ENCODE results near the gene RNF223.
"Not testable (repeated sequence)": the region's sequence is repeated elsewhere in the genome, so short reads cannot be mapped to it uniquely, and the experiment has no call there.

The RNF223 gene

DNA sequence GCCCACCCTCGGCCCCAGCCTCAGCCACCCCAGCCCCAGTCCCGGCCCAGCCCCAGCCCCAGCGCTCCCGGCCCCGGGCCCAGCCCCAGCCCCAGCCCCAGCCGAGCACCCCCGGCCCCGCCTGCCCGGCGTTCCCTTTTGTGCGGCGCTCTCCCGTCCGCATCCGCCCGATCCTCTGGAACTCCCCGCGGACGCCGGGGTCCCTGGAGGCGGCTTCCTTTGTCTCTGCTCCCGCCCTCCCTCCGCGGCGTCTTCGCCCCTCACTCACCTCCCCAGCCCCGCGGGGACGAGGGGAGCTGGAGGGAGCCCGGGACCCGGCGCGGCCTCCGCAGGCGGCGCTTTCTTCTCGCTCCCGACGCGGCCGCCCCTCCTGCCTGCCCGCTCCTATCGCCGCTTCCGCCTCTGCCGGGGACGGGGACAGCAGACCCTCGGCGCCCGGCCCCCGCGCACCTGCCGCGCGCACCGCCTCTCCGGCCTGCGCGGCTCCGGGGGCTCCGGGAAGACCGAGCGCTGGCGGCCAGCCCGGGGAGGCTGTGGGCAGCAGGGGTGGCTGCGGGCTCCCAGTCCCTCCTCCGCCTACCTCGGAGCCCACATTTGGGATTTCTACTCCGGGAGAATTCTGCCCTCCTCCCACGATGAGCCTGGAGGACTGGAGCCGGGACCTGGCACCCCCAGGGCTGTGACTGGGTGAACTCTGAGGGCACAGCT is 40.2 kb downstream of the RNF223 start:
- Histone ChIP-seq H3K23ac (ENCODE audit: low read length) (peak overlapping the region; percentile 94), H2BK5ac (ENCODE audit: low read length) (no peak overlapping the region), H3K18ac (ENCODE audit: low read length) (no peak overlapping the region), H4K5ac (ENCODE audit: low read length) (no peak overlapping the region), H4K8ac (ENCODE audit: low read depth, low read length) (no peak overlapping the region), H3K4me3 (ENCODE audit: low read length) (peak overlapping the region; percentile 19), H2BK120ac (ENCODE audit: low read depth, low read length) (no peak overlapping the region), H3K36me3 (ENCODE audit: control insufficient read depth, insufficient read depth, low read length) (no peaks in the 10 kb centered on the region), H2BK15ac (replicated peaks; ENCODE audit: low read depth) (no peak overlapping the region), H3K79me1 (ENCODE audit: low read length) (no peaks in the 10 kb centered on the region), H3K9ac (ENCODE audit: low read length) (peak overlapping the region; percentile 71), H3K4me1 (ENCODE audit: control insufficient read depth, low read depth, low read length) (no peaks in the 10 kb centered on the region), H3K56ac (ENCODE audit: low read length) (peak overlapping the region; percentile 83), H3K27ac (ENCODE audit: low read depth, low read length) (no peak overlapping the region), H3K4me2 (ENCODE audit: low read length) (peak overlapping the region; percentile 70), H3K79me2 (ENCODE audit: control insufficient read depth, insufficient read depth, low read length) (no peaks in the 10 kb centered on the region), H3K27me3 (ENCODE audit: insufficient read depth, low read length, poor library complexity) (no peaks in the 10 kb centered on the region), H2AK5ac (ENCODE audit: low read length) (no peak overlapping the region), H3K4ac (ENCODE audit: low read depth, low read length) (no peak overlapping the region)
- DNase-seq = peak; percentile 47
- no CpG with 5 or more reads among the region's 71 CpGs for WGBS (ENCODE audit: extremely low coverage, insufficient coverage, low lambda C conversion rate)

DNA sequence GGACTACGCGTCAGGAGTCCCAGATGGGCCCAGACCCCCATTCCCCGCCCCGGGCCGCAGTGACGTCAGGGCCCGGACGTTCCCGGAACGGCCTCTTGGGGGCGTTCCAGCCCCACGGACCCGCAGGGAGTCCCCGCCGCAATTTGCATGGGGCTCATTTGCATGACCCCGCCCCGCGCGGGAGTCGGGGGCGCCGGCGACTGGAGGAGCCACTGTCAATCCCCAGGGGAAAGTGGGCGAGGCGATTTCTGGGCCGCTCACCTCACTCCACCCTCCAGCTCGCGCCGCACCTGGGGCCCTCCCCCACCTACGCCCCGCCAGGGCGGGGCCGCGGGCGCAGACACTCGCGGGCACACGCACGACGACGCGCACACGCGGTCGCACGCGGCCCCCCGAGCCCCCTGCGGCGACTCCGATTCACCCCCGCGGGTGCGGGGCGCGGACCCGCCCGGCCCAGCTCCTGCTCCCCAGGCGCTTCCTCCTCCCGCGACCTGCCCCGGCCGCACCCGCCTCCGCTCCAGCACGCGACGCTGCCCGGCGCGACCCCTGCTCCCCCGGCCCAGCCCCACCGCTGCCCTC is 41.0 kb downstream of the RNF223 start:
- Histone ChIP-seq H3K4me2 (ENCODE audit: low read length) (peak overlapping the region; percentile 36), H2BK120ac (ENCODE audit: low read depth, low read length) (no peak overlapping the region), H3K9ac (ENCODE audit: low read length) (peak overlapping the region; percentile 56), H3K79me2 (ENCODE audit: control insufficient read depth, insufficient read depth, low read length) (no peaks in the 10 kb centered on the region), H3K4ac (ENCODE audit: low read depth, low read length) (no peak overlapping the region), H2BK5ac (ENCODE audit: low read length) (no peak overlapping the region), H3K79me1 (ENCODE audit: low read length) (no peaks in the 10 kb centered on the region), H3K56ac (ENCODE audit: low read length) (peak overlapping the region; percentile 83), H3K18ac (ENCODE audit: low read length) (peak overlapping the region; percentile 9), H3K27me3 (ENCODE audit: insufficient read depth, low read length, poor library complexity) (no peaks in the 10 kb centered on the region), H4K5ac (ENCODE audit: low read length) (no peak overlapping the region), H3K4me3 (ENCODE audit: low read length) (no peak overlapping the region), H3K36me3 (ENCODE audit: control insufficient read depth, insufficient read depth, low read length) (no peaks in the 10 kb centered on the region), H2AK5ac (ENCODE audit: low read length) (no peak overlapping the region), H3K4me1 (ENCODE audit: control insufficient read depth, low read depth, low read length) (no peaks in the 10 kb centered on the region), H4K8ac (ENCODE audit: low read depth, low read length) (no peak overlapping the region), H2BK15ac (replicated peaks; ENCODE audit: low read depth) (no peak overlapping the region), H3K23ac (ENCODE audit: low read length) (no peak overlapping the region), H3K27ac (ENCODE audit: low read depth, low read length) (no peak overlapping the region)
- DNase-seq = peak; percentile 98
- WGBS (ENCODE audit: extremely low coverage, insufficient coverage, low lambda C conversion rate) = no CpG with 5 or more reads among the region's 73 CpGs

DNA sequence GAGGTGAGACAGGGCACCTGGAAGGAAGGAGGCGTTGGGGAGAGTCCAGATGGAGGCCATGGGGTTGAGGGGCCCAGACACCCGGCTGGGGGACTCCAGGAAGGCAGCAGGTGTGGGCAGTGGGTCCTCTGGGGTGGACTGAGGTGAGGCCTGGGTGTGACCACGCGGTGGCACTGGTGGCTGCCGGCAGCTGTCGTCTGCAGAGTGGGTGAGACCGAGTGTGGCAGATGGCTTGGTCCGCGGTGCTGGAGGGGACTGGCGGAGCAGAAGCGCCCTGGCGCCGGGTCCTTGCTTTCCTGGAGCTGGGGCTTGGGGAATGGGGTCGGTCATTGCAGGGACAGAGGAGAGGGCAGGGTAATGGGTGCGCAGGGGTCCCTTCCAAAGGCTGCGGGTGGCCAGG is 41.7 kb downstream of the RNF223 start:
- Histone ChIP-seq H3K27ac (ENCODE audit: low read depth, low read length) (no peak overlapping the region), H3K27me3 (ENCODE audit: insufficient read depth, low read length, poor library complexity) (no peaks in the 10 kb centered on the region), H3K56ac (ENCODE audit: low read length) (peak overlapping the region; percentile 64), H3K9ac (ENCODE audit: low read length) (peak overlapping the region; percentile 42), H2BK5ac (ENCODE audit: low read length) (no peak overlapping the region), H3K23ac (ENCODE audit: low read length) (no peak overlapping the region), H3K4me1 (ENCODE audit: control insufficient read depth, low read depth, low read length) (no peaks in the 10 kb centered on the region), H3K79me1 (ENCODE audit: low read length) (no peaks in the 10 kb centered on the region), H3K4me2 (ENCODE audit: low read length) (peak overlapping the region; percentile 27), H3K36me3 (ENCODE audit: control insufficient read depth, insufficient read depth, low read length) (no peaks in the 10 kb centered on the region), H3K79me2 (ENCODE audit: control insufficient read depth, insufficient read depth, low read length) (no peaks in the 10 kb centered on the region), H3K4ac (ENCODE audit: low read depth, low read length) (no peak overlapping the region), H4K8ac (ENCODE audit: low read depth, low read length) (no peak overlapping the region), H2BK120ac (ENCODE audit: low read depth, low read length) (no peak overlapping the region), H2AK5ac (ENCODE audit: low read length) (no peak overlapping the region), H4K5ac (ENCODE audit: low read length) (no peak overlapping the region), H2BK15ac (replicated peaks; ENCODE audit: low read depth) (no peak overlapping the region), H3K4me3 (ENCODE audit: low read length) (no peak overlapping the region), H3K18ac (ENCODE audit: low read length) (no peak overlapping the region)
- DNase-seq = peak; percentile 40
- no CpG with 5 or more reads among the region's 16 CpGs for WGBS (ENCODE audit: extremely low coverage, insufficient coverage, low lambda C conversion rate)

DNA sequence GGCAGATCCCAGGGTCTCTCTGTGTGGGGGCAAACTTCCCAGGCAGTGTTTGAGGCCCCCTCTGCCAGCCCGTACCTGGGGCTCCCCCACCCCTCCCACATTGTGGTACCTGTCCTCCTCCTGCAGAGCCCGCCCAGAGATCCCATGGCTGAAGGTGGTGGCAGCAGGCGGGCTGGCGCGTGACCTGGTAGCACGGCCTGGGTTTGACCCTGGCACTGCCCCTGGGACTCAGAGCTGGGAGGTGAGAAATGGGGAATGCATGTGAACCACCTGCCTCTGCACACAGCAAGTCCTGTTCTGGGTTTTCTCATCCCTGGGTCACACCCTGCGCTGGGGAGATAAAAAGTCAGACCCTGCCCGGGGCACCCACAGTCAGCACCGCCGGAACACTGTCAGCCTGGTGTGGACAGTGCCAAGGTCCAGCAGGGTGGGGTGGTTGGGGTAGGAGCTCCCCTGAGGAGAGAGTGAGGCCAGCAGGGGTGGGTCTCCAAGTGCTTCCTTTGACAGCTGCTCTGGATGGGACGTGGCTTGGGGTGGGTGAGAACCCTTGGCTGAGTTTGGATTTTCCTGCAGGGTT is 42.4 kb downstream of the RNF223 start:
- H3K79me1 ChIP-seq (ENCODE audit: low read length) = no peaks in the 10 kb centered on the region
- H3K4ac ChIP-seq (ENCODE audit: low read depth, low read length) = no peak overlapping the region
- no peak overlapping the region for H3K9ac ChIP-seq (ENCODE audit: low read length)
- H3K4me3 ChIP-seq (ENCODE audit: low read length) = no peak overlapping the region
- H3K4me1 ChIP-seq (ENCODE audit: control insufficient read depth, low read depth, low read length) = no peaks in the 10 kb centered on the region
- WGBS (ENCODE audit: extremely low coverage, insufficient coverage, low lambda C conversion rate) = no CpG with 5 or more reads among the region's 11 CpGs
- H2BK15ac ChIP-seq (replicated peaks; ENCODE audit: low read depth) = no peak overlapping the region
- H3K18ac ChIP-seq (ENCODE audit: low read length) = no peak overlapping the region
- no peak overlapping the region for H2AK5ac ChIP-seq (ENCODE audit: low read length)
- no peak for DNase-seq
- H4K5ac ChIP-seq (ENCODE audit: low read length) = no peak overlapping the region
- no peak overlapping the region for H3K4me2 ChIP-seq (ENCODE audit: low read length)
- H2BK5ac ChIP-seq (ENCODE audit: low read length) = no peak overlapping the region
- no peak overlapping the region for H3K27ac ChIP-seq (ENCODE audit: low read depth, low read length)
- no peaks in the 10 kb centered on the region for H3K79me2 ChIP-seq (ENCODE audit: control insufficient read depth, insufficient read depth, low read length)
- no peaks in the 10 kb centered on the region for H3K36me3 ChIP-seq (ENCODE audit: control insufficient read depth, insufficient read depth, low read length)
- H3K23ac ChIP-seq (ENCODE audit: low read length) = no peak overlapping the region
- H3K56ac ChIP-seq (ENCODE audit: low read length) = peak overlapping the region; percentile 15
- H2BK120ac ChIP-seq (ENCODE audit: low read depth, low read length) = no peak overlapping the region
- no peaks in the 10 kb centered on the region for H3K27me3 ChIP-seq (ENCODE audit: insufficient read depth, low read length, poor library complexity)
- no peak overlapping the region for H4K8ac ChIP-seq (ENCODE audit: low read depth, low read length)

DNA sequence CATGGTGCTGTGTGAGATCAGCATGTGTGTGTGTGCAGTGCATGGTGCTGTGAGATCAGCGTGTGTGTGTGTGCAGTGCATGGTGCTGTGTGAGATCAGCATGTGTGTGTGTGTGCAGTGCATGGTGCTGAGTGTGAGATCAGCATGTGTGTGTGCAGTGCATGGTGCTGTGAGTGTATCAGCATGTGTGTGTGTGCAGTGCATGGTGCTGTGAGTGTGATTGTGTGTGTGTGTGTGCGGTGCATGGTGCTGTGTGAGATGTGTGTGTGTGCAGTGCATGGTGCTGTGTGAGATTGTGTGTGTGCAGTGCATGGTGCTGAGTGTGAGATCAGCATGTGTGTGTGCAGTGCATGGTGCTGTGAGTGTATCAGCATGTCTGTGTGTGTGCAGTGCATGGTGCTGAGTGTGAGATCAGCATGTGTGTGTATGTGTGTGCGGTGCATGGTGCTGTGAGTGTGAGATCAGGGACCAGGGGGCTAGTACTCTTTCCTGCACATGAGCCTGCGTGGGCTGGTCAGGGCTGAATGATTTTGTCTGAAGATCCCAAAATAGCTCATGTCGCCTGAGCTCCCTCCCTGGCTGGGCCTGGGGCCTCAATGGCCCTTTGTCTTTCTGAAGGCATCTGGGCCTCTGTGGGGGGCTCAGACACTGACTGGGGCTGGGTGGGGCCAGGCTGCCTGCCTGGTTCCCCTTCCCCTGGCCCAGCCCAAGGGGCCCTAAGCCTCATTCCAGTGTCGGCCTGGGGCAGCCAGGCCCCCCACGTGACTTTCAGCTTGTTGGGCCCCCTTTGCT is 43.0 kb downstream of the RNF223 start:
- DNase-seq; H3K79me2 ChIP-seq (ENCODE audit: control insufficient read depth, insufficient read depth, low read length); H3K4me1 ChIP-seq (ENCODE audit: control insufficient read depth, low read depth, low read length); H3K79me1 ChIP-seq (ENCODE audit: low read length); H4K8ac ChIP-seq (ENCODE audit: low read depth, low read length); H3K56ac ChIP-seq (ENCODE audit: low read length); H2BK15ac ChIP-seq (replicated peaks; ENCODE audit: low read depth); H3K18ac ChIP-seq (ENCODE audit: low read length); H4K5ac ChIP-seq (ENCODE audit: low read length); H3K27me3 ChIP-seq (ENCODE audit: insufficient read depth, low read length, poor library complexity); H2BK5ac ChIP-seq (ENCODE audit: low read length); H2AK5ac ChIP-seq (ENCODE audit: low read length); H3K4me3 ChIP-seq (ENCODE audit: low read length); H3K36me3 ChIP-seq (ENCODE audit: control insufficient read depth, insufficient read depth, low read length); H3K23ac ChIP-seq (ENCODE audit: low read length); H3K4ac ChIP-seq (ENCODE audit: low read depth, low read length); H3K4me2 ChIP-seq (ENCODE audit: low read length); H3K9ac ChIP-seq (ENCODE audit: low read length); H2BK120ac ChIP-seq (ENCODE audit: low read depth, low read length); H3K27ac ChIP-seq (ENCODE audit: low read depth, low read length): not testable (repeated sequence)
- WGBS (ENCODE audit: extremely low coverage, insufficient coverage, low lambda C conversion rate) = no CpG with 5 or more reads among the region's 7 CpGs

Data from mesendoderm (in vitro differentiated cells).